CD14-positive monocyte (primary cell): Measurements from ENCODE around the gene G6PC2. TPM values are rescaled to one million over a fixed set of nuclear protein-coding genes. Genes with fewer than 3 reads are reported as not detected.

Experiments
- DNase-seq, 3 donors: peaks; one replicate each; pipeline ENCODE4 v3.0.0-alpha.2; 2011 to 2022
- H2AFZ ChIP-seq: 2 replicates; pipeline ENCODE4 v1.6.0; 2012; ENCODE audit warnings: mild to moderate bottlenecking, low read depth, low read length, inconsistent platforms; ENCODE audit not compliant: insufficient read depth, poor library complexity, severe bottlenecking
- H3K27ac ChIP-seq, 2 donors: 1 replicate in 1 of 2; 2 replicates in 1 of 2; pipeline ENCODE4 v1.5.1; 2012 to 2013; ENCODE audit warnings: low read length in 2 of 2, control low read depth in 1 of 2, inconsistent platforms in 1 of 2, low read depth in 1 of 2, mild to moderate bottlenecking in 1 of 2
- H3K27me3 ChIP-seq, 2 donors: one replicate each; pipeline versions ENCODE4 v1.6.0 to v1.6.1; 2011 to 2013; ENCODE audit warnings: low read length in 2 of 2; ENCODE audit not compliant: control insufficient read depth in 2 of 2, insufficient read depth in 2 of 2
- H3K36me3 ChIP-seq, 2 donors: replicated peaks in 1 of 2; 1 replicate in 1 of 2; 2 replicates in 1 of 2; pipeline versions ENCODE4 v1.5.1 to v1.6.1; 2012 to 2013; ENCODE audit warnings: low read length in 2 of 2, control low read depth in 1 of 2, inconsistent platforms in 1 of 2, mild to moderate bottlenecking in 1 of 2; ENCODE audit not compliant: insufficient read depth in 2 of 2, control insufficient read depth in 1 of 2
- H3K4me1 ChIP-seq, 2 donors: 1 replicate in 1 of 2; 2 replicates in 1 of 2; pipeline versions ENCODE4 v1.5.1 to v1.6.1; 2012 to 2013; ENCODE audit warnings: low read length in 2 of 2, control low read depth in 1 of 2, inconsistent platforms in 1 of 2, mild to moderate bottlenecking in 1 of 2, moderate library complexity in 1 of 2; ENCODE audit not compliant: insufficient read depth in 2 of 2, control insufficient read depth in 1 of 2
- H3K4me2 ChIP-seq: replicated peaks from 2 replicates; pipeline ENCODE3; 2012; ENCODE audit warnings: low read length, moderate library complexity, mild to moderate bottlenecking; ENCODE audit not compliant: poor library complexity, severe bottlenecking; ENCODE audit errors: extremely low read depth
- H3K4me3 ChIP-seq, 3 experiments: fragments of 200-600 bp in 1 of 3; sonication (generic) in 1 of 3; replicated peaks in 1 of 3; 1 replicate in 2 of 3; 2 replicates in 1 of 3; pipeline ENCODE4 v1.5.1; 2011 to 2013; ENCODE audit warnings: low read length in 3 of 3, mild to moderate bottlenecking in 3 of 3, control low read depth in 2 of 3, low read depth in 2 of 3, inconsistent platforms in 1 of 3, moderate library complexity in 1 of 3
- H3K79me2 ChIP-seq: 2 replicates; pipeline ENCODE4 v1.6.0; 2012; ENCODE audit warnings: mild to moderate bottlenecking, control low read depth, inconsistent platforms, low read length, moderate library complexity; ENCODE audit not compliant: insufficient read depth
- H3K9ac ChIP-seq: 2 replicates; pipeline ENCODE4 v1.6.0; 2017; ENCODE audit warnings: low read length, mild to moderate bottlenecking; ENCODE audit not compliant: insufficient read depth, poor library complexity, severe bottlenecking
- H3K9me3 ChIP-seq, 2 donors: replicated peaks in 1 of 2; 1 replicate in 1 of 2; 2 replicates in 1 of 2; pipeline versions ENCODE4 v1.5.1 to v1.6.1; 2012 to 2013; ENCODE audit warnings: low read length in 2 of 2, control low read depth in 1 of 2; ENCODE audit not compliant: control insufficient read depth in 1 of 2, insufficient read depth in 1 of 2
- H4K20me1 ChIP-seq: 2 replicates; pipeline ENCODE4 v1.6.0; 2012; ENCODE audit warnings: mild to moderate bottlenecking, low read length, control low read depth, moderate library complexity; ENCODE audit not compliant: insufficient read depth
- H3K27ac Mint-ChIP-seq, 7 donors: one replicate each; pipeline ENCODE4 v1.8.0; 2020; ENCODE audit warnings: mild to moderate bottlenecking in 7 of 7, mixed read lengths in 7 of 7, moderate library complexity in 6 of 7, inconsistent platforms in 2 of 7
- H3K27me3 Mint-ChIP-seq, 3 donors: one replicate each; pipeline ENCODE4 v1.8.0; 2021 to 2022; ENCODE audit warnings: low read depth in 3 of 3, mild to moderate bottlenecking in 3 of 3, mixed read lengths in 3 of 3, moderate library complexity in 3 of 3, inconsistent platforms in 1 of 3
- H3K36me3 Mint-ChIP-seq, 2 donors: one replicate each; pipeline ENCODE4 v1.8.0; 2020; ENCODE audit warnings: mixed read lengths in 2 of 2, inconsistent platforms in 1 of 2, mild to moderate bottlenecking in 1 of 2
- H3K4me1 Mint-ChIP-seq: one replicate; pipeline ENCODE4 v1.8.0; 2020; ENCODE audit warnings: mild to moderate bottlenecking, mixed read lengths
- H3K4me3 Mint-ChIP-seq, 2 donors: one replicate each; pipeline ENCODE4 v1.8.0; 2020; ENCODE audit warnings: mild to moderate bottlenecking in 2 of 2, mixed read lengths in 2 of 2, moderate library complexity in 1 of 2
- H3K9me3 Mint-ChIP-seq, 7 donors: one replicate each; pipeline ENCODE4 v1.8.0; 2020 to 2022; ENCODE audit warnings: mixed read lengths in 7 of 7, mild to moderate bottlenecking in 6 of 7, moderate library complexity in 6 of 7, inconsistent platforms in 2 of 7
- WGBS: methylation state at CpG from one replicate; pipeline ENCODE4 v1.1.5; 2013; ENCODE audit warnings: missing lambda C conversion rate; ENCODE audit not compliant: insufficient coverage; 5-methylcytosine and 5-hydroxymethylcytosine counted together
- intact Hi-C, 2 donors: fragments of 100-400 bp; cut with micrococcal nuclease; formaldehyde crosslinking; loops; one replicate each; pipeline versions ENCODE4 v1.15.0 to v1.15.1; 2023
- polyA plus RNA-seq, 3 donors: library from polyadenylated mRNA; depleted of rRNA in 1 of 3; unstranded in 2 of 3; stranded (reverse) in 1 of 3; fragments of 300-500 nt in 2 of 3; fragments of >200 nt in 1 of 3; fragmentation: Illumina TruSeq in 2 of 3; gene quantifications; 1 replicate in 2 of 3; 2 replicates in 1 of 3; pipeline ENCODE4 v1.2.3, GENCODE V29; 2012 to 2021
- TF ChIP-seq, protein P1 (sequence below): fragments of 200-600 bp; IDR thresholded peaks from one replicate; pipeline ENCODE4 v1.8.0; 2022; ENCODE audit warnings: antibody characterized with exemption, mild to moderate bottlenecking

The G6PC2 gene
- polyA plus RNA-seq, 3 donors: not detected

DNA sequence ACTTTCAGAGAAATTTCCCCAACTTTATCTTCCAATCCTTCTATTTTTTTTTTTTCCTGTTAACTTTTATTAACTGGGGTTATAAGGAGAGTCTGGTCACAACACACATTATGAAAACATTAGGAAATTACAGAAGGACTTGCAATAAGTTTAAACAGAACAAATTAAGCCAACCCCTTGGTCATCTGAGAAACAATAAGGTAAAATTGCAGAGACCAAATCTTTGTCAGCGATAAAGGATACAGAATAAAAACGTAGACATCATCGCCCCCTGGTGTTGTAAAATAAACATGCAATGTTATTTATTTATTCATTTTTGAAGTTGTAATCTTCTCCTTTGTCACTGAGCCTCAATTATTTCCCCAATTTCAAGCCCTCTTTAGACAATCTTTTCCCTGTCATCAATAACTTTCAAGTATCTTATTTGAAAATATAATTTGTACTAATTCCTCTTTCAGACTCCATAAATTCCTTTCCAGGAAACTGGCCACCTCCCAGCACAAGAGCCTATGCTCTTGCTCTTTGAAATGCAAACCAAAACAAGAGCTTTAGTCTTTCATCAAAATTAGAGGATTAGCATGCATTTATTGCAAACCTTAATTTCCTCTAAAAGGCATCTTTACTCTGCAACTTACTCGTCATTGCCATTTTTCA is 19.5 kb downstream of the G6PC2 start:
- Histone ChIP-seq H4K20me1 (no peaks in the 10 kb centered on the region), H3K4me1 (no peaks in the 10 kb centered on the region), H3K27me3 (no peaks in the 10 kb centered on the region), H3K27ac (no peak overlapping the region), H3K4me2 (no peak overlapping the region), H3K79me2 (no peaks in the 10 kb centered on the region), H3K9me3 (no peaks in the 10 kb centered on the region), H3K9ac (no peak overlapping the region), H3K4me3 (no peak overlapping the region), H3K36me3 (no peaks in the 10 kb centered on the region), H2AFZ (no peak overlapping the region)
- peaks cover 0 to 2% (median 0%) of the 10 kb centered on the region in 7 donors for H3K9me3 Mint-ChIP-seq
- no peaks in the 10 kb centered on the region for H3K36me3 Mint-ChIP-seq
- peaks cover 0 to 3% (median 1%) of the 10 kb centered on the region in 3 donors for H3K27me3 Mint-ChIP-seq
- WGBS: 100% methylated on average over 1 of the region's 4 CpGs
- H3K27ac Mint-ChIP-seq: no peak overlapping the region
- no peak overlapping the region for H3K4me3 Mint-ChIP-seq
- intact Hi-C loops: loop anchor here (2.0 to 5.0 kb wide), 2 partner anchors 573 to 574 kb away; no protein-coding TSS in a partner anchor
- DNase-seq: peak; percentile 11 to 48 (median 23)
- no peaks in the 10 kb centered on the region for H3K4me1 Mint-ChIP-seq
- TF ChIP-seq, protein P1, sequence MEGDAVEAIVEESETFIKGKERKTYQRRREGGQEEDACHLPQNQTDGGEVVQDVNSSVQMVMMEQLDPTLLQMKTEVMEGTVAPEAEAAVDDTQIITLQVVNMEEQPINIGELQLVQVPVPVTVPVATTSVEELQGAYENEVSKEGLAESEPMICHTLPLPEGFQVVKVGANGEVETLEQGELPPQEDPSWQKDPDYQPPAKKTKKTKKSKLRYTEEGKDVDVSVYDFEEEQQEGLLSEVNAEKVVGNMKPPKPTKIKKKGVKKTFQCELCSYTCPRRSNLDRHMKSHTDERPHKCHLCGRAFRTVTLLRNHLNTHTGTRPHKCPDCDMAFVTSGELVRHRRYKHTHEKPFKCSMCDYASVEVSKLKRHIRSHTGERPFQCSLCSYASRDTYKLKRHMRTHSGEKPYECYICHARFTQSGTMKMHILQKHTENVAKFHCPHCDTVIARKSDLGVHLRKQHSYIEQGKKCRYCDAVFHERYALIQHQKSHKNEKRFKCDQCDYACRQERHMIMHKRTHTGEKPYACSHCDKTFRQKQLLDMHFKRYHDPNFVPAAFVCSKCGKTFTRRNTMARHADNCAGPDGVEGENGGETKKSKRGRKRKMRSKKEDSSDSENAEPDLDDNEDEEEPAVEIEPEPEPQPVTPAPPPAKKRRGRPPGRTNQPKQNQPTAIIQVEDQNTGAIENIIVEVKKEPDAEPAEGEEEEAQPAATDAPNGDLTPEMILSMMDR: peak; percentile 85

DNA sequence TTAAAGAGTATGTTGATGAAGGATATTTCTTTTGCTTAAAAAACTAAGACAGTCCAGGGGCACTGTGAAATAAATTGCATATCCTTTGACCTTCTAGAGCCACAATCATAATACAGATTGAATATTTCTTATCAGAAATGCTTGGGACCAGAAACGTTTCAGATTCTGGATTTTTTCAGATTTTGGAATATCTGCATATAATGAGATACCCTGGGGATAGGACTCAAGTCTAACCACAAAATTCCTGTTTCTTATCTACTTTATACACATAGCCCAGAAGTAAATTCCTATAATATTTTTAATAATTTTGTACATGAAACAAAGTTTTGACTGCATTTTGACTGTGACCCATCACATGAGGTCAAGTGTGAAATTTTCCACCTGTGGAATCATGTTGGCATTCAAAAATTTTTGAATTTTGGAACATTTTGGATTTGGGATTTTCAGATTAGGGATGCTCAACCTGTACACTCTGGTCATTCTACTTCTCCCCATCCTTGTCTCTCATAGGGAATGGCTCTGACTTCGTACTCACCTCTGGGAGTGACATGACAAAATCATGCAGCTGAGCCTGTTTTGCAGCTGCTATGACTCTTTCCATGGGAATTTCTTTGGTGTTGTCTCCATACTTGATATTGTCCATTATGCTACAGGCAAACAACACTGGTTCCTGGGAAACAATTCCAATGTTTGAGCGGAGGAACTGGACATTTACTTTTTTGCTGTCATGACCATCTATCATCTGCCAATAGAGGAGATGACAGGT is 25.7 kb downstream of the G6PC2 start:
- no peaks in the 10 kb centered on the region for H3K36me3 ChIP-seq
- Mint-ChIP-seq H3K4me1 (no peaks in the 10 kb centered on the region), H3K36me3 (no peaks in the 10 kb centered on the region), H3K4me3 (no peak overlapping the region), H3K27me3 (peaks cover 0 to 2% (median 1%) of the 10 kb centered on the region in 3 donors), H3K9me3 (no peaks in the 10 kb centered on the region), H3K27ac (no peak overlapping the region)
- no peak overlapping the region for H3K4me3 ChIP-seq
- peaks cover 0 to 2% of the 10 kb centered on the region in 2 donors for H3K27me3 ChIP-seq
- intact Hi-C loops: no loop called here
- TF ChIP-seq, protein P1: no peak
- no peak overlapping the region for H3K9ac ChIP-seq
- H3K4me1 ChIP-seq: no peaks in the 10 kb centered on the region
- no peak overlapping the region for H3K27ac ChIP-seq
- H3K79me2 ChIP-seq: no peaks in the 10 kb centered on the region
- no peaks in the 10 kb centered on the region for H3K9me3 ChIP-seq
- DNase-seq: no peak
- H3K4me2 ChIP-seq: no peak overlapping the region
- 100% methylated on average over 1 of the region's 3 CpGs for WGBS
- no peak overlapping the region for H2AFZ ChIP-seq
- no peaks in the 10 kb centered on the region for H4K20me1 ChIP-seq
